Muscle of arm (tissue), 12 donors: Measurements from ENCODE around the gene SLAMF9. TPM values are rescaled to one million over a fixed set of nuclear protein-coding genes. Genes with fewer than 3 reads are reported as not detected.
"Not testable (repeated sequence)": the region's sequence is repeated elsewhere in the genome, so short reads cannot be mapped to it uniquely, and the experiment has no call there.

ENCODE experiments used
- DNase-seq: peaks from one replicate; pipeline ENCODE4 v3.0.0-alpha.2; 2013
- polyA plus RNA-seq, 12 donors: library from polyadenylated mRNA; unstranded; fragments of 120-200 nt; gene quantifications; one replicate each; pipeline ENCODE4 v1.2.1, GENCODE V29; 2013; ENCODE audit not compliant: insufficient read length in 12 of 12

The SLAMF9 gene
- polyA plus RNA-seq, 12 donors: not detected

GRCh38 chr1:159921700-159922504 lies 32.1 kb downstream of the SLAMF9 start:
- DNase-seq: no peak

- DNase-seq: no peak
Observed at GRCh38 chr1:159921251-159921650, 32.8 kb downstream of the SLAMF9 start.

GRCh38 chr1:159920651-159921050 lies 33.4 kb downstream of the SLAMF9 start:
- no peak for DNase-seq

- no peak for DNase-seq
Observed at GRCh38 chr1:159920202-159920601, 33.8 kb downstream of the SLAMF9 start.

- DNase-seq: no peak
Observed at GRCh38 chr1:159919236-159919865, 34.7 kb downstream of the SLAMF9 start.

- no peak for DNase-seq
Observed at GRCh38 chr1:159918352-159919200, 35.5 kb downstream of the SLAMF9 start.

GRCh38 chr1:159917533-159918351 lies 36.3 kb downstream of the SLAMF9 start:
- DNase-seq: no peak

GRCh38 chr1:159916242-159917051 lies 37.6 kb downstream of the SLAMF9 start:
- no peak for DNase-seq

GRCh38 chr1:159915571-159916241 lies 38.3 kb downstream of the SLAMF9 start:
- DNase-seq: no peak

GRCh38 chr1:159914252-159915018 lies 39.6 kb downstream of the SLAMF9 start:
- DNase-seq: no peak

- DNase-seq: no peak
Observed at GRCh38 chr1:159913451-159914192, 40.4 kb downstream of the SLAMF9 start.

- DNase-seq: no peak
Observed at GRCh38 chr1:159911326-159912070, 42.5 kb downstream of the SLAMF9 start.

GRCh38 chr1:159908031-159908940 lies 45.8 kb downstream of the SLAMF9 start:
- no peak for DNase-seq

GRCh38 chr1:159906960-159907359 lies 47.1 kb downstream of the SLAMF9 start:
- DNase-seq: no peak

- not testable (repeated sequence) for DNase-seq
Observed at GRCh38 chr1:159904036-159904435, 50.0 kb downstream of the SLAMF9 start.

GRCh38 chr1:159902541-159902940 lies 51.5 kb downstream of the SLAMF9 start:
- no peak for DNase-seq
